Stimulated activated naive CD8-positive, alpha-beta T cell treated with anti-CD3 and anti-CD28 coated beads, Interleukin-15, Interleukin-2, amounts not matched to agents 100 U/mL and 50 U/mL, for 24 hours (primary cell): ENCODE measurements around the gene CTTNBP2.
A peak's percentile ranks its signal among the peaks of the same experiment; 100 is the strongest.

ENCODE experiments used
- ATAC-seq: fragments of 150-1000 bp; cut with Tn5 transposase; one replicate; pipeline ENCODE4 v1.10.0; 2021
- DNase-seq: peaks from one replicate; pipeline ENCODE4 v3.0.0; 2021

CTTNBP2 gene, protein sequence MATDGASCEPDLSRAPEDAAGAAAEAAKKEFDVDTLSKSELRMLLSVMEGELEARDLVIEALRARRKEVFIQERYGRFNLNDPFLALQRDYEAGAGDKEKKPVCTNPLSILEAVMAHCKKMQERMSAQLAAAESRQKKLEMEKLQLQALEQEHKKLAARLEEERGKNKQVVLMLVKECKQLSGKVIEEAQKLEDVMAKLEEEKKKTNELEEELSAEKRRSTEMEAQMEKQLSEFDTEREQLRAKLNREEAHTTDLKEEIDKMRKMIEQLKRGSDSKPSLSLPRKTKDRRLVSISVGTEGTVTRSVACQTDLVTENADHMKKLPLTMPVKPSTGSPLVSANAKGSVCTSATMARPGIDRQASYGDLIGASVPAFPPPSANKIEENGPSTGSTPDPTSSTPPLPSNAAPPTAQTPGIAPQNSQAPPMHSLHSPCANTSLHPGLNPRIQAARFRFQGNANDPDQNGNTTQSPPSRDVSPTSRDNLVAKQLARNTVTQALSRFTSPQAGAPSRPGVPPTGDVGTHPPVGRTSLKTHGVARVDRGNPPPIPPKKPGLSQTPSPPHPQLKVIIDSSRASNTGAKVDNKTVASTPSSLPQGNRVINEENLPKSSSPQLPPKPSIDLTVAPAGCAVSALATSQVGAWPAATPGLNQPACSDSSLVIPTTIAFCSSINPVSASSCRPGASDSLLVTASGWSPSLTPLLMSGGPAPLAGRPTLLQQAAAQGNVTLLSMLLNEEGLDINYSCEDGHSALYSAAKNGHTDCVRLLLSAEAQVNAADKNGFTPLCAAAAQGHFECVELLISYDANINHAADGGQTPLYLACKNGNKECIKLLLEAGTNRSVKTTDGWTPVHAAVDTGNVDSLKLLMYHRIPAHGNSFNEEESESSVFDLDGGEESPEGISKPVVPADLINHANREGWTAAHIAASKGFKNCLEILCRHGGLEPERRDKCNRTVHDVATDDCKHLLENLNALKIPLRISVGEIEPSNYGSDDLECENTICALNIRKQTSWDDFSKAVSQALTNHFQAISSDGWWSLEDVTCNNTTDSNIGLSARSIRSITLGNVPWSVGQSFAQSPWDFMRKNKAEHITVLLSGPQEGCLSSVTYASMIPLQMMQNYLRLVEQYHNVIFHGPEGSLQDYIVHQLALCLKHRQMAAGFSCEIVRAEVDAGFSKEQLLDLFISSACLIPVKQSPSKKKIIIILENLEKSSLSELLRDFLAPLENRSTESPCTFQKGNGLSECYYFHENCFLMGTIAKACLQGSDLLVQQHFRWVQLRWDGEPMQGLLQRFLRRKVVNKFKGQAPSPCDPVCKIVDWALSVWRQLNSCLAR (N-terminal part only)

GRCh38 chr7:117873310-117874190 is at the start of gene CTTNBP2:
CTTNBP2 (minus strand) TSS chr7:117873441; CDS start chr7:117873415, 26 bp downstream.
- ATAC-seq: peak; percentile 14
- no peak for DNase-seq

DNA sequence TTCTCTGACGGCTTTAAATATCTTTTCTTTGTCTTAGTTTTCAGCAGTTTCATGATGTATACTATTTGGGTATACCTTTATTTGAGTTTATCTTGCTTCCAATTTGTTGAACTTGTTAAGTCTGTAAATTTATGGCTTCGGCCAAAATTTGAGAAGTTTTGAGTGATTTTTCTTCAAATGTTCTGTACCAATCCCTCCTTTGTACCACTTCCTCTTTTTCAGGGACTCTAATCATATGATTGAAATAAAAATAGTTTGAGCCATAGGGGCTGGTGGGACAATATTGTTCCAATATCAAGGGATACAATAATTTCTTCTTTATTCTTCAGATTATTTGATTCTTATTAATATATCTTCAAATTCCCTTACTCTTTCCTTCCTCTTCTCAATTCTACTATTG is 43.1 kb upstream of the CTTNBP2 start:
- DNase-seq (no peak), ATAC-seq (no peak)

DNA sequence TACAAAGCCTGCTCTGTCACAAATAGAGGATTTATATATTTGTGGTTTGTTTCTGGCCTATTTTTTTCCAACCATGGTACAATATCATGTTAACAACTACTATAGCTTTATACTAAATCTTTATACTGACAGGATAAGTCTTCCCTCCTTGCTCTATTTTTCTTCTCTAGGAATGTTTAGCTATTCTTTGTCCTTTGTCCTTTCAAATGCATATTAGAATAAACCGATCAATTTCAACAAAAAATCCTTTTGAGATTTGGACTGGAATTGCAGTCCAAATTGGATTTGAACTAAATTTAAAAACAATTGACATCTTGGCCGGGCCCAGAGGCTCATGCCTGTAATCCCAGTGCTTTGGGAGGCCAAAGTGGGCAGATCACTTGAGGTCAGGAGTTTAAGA is 39.2 kb upstream of the CTTNBP2 start:
- DNase-seq: no peak
- no peak for ATAC-seq

GRCh38 chr7:117908031-117908795 is 35.0 kb upstream of the CTTNBP2 start:
- ATAC-seq (no peak), DNase-seq (no peak)

GRCh38 chr7:117907049-117907640 is 33.9 kb upstream of the CTTNBP2 start:
- DNase-seq (no peak), ATAC-seq (no peak)

DNA sequence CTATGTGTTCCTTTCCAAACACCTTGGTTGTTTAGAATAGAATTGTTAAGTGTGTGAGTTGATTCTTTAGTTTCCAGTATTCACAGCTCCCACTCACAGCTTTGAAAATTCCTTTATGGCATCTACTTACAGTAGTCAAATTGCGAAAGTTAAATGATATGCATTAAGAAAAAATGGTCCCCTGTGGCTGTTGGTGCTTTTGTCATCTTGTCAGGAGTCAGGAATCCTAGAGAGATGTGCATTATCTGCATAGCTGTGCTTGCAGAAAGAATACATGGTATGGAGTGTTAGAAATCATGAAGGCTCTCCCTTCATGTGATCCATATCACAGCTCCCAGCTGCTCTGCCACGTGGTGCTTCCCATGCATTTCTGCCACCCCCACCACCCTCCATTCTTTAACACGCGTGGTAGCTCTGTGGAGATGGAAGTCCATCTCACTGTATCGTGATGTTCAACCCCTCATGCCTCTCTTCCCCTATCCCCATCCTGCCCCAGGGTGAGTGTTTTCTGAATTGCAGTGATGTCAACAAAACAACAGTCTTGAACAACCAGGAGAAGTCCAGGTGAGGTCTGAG is 29.2 kb upstream of the CTTNBP2 start:
- no peak for DNase-seq
- no peak for ATAC-seq

- no peak for ATAC-seq
- no peak for DNase-seq
These were observed 28.0 kb upstream of the CTTNBP2 start for GRCh38 chr7:117901089-117901797.

- ATAC-seq: no peak
- DNase-seq: no peak
These were observed 23.1 kb upstream of the CTTNBP2 start for GRCh38 chr7:117896339-117896738.

GRCh38 chr7:117895276-117895675 is 22.0 kb upstream of the CTTNBP2 start:
- DNase-seq (no peak), ATAC-seq (no peak)

- DNase-seq (no peak), ATAC-seq (no peak)
These were observed 20.8 kb upstream of the CTTNBP2 start for GRCh38 chr7:117894037-117894436.

DNA sequence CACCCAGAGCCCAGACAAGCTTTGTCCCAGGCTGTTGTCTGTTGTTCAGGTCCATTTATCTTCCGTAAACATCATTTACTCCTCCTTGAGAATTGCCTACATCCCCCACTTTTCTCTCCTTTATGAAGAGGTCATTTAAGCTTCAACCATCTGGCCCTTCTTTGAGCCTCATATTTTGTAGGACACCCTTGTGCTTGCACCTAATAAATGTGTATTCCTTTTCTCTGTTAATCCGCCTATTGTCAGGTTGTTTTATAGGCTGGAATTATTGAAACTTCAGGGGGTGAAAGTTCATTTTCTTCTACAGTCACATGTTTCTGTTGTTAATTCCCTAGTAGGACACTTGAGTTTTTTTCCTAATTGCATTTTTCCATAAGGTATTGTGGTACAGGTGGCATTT is 19.6 kb upstream of the CTTNBP2 start:
- ATAC-seq: no peak
- no peak for DNase-seq

DNA sequence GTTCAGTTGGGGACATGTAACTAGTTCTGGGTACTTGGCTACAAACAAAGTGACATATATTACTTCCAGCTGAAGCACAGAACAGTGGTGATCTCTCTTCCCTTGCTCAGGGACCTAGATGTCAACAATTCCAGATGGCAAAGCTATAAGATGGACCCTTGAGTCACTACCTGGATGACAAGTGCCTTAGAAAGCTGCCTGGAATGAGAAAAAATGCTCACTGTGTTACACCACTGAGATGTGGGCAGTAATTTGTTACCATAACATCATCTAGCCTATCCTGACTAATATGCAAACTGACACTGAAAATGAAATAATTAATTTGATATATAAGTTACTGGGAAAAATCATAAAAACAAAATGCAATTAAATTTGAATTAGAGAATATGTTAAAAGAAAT is 16.4 kb upstream of the CTTNBP2 start:
- no peak for ATAC-seq
- no peak for DNase-seq

GRCh38 chr7:117888627-117889026 is 15.4 kb upstream of the CTTNBP2 start:
- DNase-seq: no peak
- ATAC-seq: no peak

DNA sequence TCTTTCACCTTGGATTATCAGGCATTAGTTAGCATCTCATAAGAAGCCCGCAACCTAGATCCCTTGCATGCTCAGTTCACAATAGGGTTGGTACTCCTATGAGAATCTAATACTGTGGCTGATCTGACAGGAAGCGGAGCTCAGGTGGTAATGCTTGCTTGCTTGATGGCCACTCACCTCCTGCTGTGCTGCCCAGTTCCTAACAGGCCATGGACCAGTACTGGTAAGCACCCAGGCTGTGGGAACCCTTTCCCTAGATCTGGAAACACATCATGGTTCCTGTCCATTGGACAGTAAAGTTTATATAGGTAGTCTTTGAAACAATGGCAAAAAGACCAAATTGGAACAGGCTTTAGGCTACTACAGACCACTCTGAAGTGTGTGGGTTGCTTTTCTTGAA is 9.4 kb upstream of the CTTNBP2 start:
- no peak for ATAC-seq

GRCh38 chr7:117876761-117877160 is 3.5 kb upstream of the CTTNBP2 start:
- ATAC-seq: no peak
- DNase-seq: no peak

More for the DNA sequence above, 9.4 kb upstream of the CTTNBP2 start:
- no peak for DNase-seq

GRCh38 chr7:117875566-117875965 is 2.3 kb upstream of the CTTNBP2 start:
- ATAC-seq (no peak), DNase-seq (no peak)

DNA sequence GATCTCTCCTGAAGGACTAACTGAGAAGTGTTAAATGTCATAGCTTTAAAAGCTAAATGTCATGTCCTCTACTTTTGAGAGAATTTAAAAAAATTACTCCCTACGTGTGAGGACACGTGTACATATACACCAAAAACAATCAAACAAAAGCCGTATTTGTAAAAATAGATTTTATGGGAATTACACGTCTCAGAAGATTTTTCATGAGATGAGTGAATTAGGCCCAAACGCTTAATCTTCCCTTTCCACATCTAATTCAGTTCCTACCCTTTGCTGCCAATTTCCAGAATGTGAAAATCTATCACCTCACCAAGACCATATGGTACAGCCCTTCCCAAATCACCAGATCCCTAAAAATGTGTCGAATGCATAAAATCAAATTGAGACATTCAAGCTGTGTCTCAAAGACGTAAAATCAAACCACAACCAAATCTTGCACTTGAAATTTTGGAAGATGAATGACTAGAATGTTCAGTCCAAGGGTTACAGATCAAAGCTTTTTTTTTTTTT is 1.0 kb upstream of the CTTNBP2 start:
- no peak for ATAC-seq
- DNase-seq: no peak

DNA sequence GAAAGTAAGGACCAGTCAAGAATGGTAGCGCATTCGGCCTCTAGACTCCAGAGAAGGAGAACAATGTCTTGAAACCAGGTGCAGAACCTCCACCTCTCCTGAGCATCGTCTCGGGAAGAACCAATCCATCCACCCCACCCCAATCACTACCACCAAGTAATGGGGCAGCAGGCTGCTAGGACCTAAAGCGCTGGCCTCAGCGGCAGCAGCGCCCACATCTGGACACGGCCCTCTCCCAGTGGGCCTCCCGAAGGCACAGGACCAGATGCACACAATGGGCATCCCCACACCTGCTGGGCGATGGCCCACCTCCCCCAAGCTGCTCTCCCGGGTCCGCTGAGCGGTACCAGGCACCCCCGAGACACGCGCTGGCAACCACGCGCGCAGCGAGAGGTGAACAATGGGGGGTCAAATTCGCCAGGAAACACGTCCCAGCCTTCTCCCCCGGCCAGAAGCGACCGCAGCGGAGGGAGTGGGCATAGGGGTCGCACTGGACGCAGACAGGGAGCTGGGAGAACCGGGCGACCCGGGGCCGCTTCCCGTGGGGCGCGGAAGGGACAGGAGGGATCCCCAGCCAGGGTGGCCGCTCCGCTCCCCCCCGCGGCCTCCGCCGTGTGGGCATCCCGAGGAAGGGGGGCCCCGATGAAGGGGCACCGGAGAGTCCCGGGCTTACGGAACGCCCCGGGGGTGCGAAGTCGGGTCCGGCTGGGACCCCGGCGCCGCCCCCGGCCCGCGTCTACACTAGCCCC is 506 bp downstream of the CTTNBP2 start:
- DNase-seq (no peak), ATAC-seq (no peak)
